Medulla oblongata (tissue), 1 donor: ENCODE data around the gene DIS3L2.
"Not testable (repeated sequence)": the region's sequence is repeated elsewhere in the genome, so short reads cannot be mapped to it uniquely, and the experiment has no call there.

Experiments used
- DNase-seq: peaks from one replicate; pipeline ENCODE4 v3.0.0-alpha.2; 2015; ENCODE audit errors: extremely low spot score

DIS3L2 gene

GRCh38 chr2:232348936-232349335 is 387.4 kb downstream of the DIS3L2 start:
- DNase-seq, result no peak

GRCh38 chr2:232349546-232349945 is 388.0 kb downstream of the DIS3L2 start:
- DNase-seq, result no peak

- no peak for DNase-seq
These were observed 388.6 kb downstream of the DIS3L2 start for GRCh38 chr2:232349946-232350635.

DNA sequence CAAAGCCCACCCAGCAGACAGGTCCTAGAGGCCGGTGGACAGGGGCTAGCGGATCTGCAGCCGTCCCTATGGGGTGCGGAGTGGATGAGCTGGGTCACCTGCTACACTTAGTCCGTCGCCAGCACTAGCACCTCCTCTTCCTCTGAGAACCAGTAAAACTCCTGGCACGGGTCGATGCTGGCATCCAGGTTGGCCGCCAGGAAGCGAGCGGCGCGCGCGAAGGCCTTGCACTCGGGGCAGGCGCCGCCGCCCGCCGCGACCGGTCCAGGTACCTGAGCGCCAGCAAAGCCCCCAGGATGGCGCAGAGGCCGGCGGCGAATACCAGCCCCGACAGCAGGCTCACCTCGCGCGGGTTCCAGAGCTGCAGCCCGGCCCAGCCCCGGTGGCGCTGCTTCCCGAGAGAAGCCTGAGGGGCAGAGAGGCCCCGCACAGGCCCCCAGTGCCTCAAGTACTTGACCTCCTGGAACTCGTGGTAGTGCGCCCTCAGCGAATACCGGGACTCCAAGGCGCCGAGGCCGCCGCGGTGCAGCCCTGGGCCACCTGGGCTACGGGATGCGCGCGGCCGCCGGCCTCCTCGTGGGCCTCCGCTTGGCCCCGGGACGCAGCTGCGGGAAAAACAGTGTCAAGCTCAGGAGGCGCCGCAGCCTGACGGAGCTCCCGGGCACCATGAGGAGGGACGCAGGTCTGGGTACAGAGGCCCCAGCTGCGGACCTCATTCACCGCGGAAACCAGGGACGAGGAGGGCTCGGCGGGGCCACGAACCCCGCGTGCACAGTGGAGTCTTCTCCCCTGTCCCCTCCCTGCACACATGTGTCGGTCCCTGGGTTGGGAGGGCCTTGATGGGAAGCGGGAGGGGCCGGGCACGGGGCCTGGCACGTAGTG is 389.5 kb downstream of the DIS3L2 start:
- no peak for DNase-seq

GRCh38 chr2:232351686-232352510 is 390.4 kb downstream of the DIS3L2 start:
- no peak for DNase-seq

GRCh38 chr2:232352511-232353091 is 391.1 kb downstream of the DIS3L2 start:
- no peak for DNase-seq

DNA sequence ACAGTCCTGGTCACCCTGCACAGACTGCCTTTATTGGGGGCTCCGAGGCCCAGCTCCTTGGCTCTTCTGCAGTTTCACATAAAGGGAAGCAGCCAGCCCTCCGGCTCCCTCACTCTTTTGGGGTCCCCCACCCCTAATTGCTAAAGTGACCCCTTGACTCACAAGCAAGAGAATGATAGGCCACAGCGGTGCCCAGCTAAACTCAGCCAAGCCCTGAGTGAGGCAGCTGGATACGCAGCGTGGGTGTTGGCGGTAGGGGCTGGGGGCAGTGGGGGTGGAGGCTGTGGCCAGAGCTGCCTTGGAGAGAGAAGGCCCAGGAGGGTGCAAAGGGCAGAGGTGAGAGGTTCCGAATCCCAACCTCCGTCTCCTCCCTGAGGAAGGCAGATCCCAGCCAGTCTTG is 391.6 kb downstream of the DIS3L2 start:
- no peak for DNase-seq

- DNase-seq, result no peak
These were observed 392.1 kb downstream of the DIS3L2 start for GRCh38 chr2:232353660-232354059.

DNA sequence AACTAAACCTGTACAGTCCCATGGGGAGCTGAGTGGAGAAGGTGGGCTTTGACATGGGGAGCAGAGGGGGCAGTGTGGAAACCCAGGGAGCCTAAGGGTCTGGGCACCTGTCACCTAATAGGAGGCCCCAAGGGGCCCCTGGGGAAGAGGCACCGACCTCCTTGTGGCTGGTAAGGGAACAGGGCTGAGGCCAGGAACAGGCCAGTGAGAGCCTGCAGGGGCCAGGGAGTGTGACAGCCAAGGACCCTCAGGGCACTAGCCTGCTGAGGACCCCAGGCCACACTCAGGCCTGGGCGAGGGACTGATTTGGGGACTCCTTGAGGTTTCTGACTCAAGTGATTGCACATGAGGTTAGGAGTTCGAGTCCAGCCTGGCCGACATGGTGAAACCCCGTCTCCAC is 392.6 kb downstream of the DIS3L2 start:
- DNase-seq, result no peak

DNA sequence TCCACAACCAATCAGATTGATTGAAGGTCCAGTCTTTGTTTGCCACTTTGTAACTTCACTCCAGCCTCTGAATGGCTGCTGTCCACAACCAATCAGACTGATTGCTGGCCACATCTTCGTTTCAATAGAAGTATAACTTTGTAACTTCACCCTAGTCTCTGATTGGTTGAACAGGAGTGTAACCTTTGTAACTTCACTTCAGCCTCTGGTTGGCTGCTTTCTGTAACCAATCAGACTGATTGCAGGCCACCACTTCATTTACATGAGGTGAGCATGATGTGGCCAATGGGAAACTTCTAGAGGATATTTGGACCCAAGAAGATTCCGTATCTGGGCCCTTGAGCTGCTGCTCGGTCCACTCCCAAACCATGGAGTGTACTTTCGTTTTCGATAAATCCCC is 400.1 kb downstream of the DIS3L2 start:
- no peak for DNase-seq

GRCh38 chr2:232362174-232362900 is 400.8 kb downstream of the DIS3L2 start:
- no peak for DNase-seq

DNA sequence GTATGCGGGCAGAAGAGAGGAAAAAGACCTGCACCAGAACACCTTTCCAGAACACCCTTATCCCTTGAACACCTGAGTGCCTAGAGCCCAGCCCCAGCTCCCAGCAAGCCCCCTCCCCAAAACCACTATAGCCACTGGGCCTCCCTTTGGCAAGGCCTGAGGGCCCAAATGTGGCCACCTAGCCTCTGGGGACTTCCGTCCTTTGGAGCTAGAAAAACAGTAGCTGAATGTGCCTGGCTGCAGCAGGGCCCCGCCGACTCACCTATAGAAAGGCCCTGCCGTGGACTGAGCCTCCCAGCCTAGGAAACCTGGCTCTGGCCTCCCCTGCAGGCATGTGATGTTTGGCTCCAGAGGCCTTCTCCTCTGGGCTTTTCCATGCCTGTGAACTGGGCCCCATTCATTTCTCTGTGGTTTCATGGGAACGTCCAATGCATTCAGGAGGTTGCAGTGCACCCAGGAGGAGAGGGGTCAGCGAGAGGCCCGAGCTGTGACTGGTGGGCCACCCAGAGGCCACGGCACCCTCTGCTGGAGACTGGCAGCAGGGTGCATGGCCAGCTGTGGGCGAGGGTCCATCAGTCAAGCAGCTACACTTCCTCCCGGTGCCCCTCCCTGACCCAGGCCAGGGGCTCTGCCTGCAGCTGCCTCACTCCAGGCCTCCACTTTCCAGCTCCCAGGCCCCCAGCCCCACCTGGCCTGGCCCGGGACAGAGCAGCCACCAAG is 401.7 kb downstream of the DIS3L2 start:
- not testable (repeated sequence) for DNase-seq

DNA sequence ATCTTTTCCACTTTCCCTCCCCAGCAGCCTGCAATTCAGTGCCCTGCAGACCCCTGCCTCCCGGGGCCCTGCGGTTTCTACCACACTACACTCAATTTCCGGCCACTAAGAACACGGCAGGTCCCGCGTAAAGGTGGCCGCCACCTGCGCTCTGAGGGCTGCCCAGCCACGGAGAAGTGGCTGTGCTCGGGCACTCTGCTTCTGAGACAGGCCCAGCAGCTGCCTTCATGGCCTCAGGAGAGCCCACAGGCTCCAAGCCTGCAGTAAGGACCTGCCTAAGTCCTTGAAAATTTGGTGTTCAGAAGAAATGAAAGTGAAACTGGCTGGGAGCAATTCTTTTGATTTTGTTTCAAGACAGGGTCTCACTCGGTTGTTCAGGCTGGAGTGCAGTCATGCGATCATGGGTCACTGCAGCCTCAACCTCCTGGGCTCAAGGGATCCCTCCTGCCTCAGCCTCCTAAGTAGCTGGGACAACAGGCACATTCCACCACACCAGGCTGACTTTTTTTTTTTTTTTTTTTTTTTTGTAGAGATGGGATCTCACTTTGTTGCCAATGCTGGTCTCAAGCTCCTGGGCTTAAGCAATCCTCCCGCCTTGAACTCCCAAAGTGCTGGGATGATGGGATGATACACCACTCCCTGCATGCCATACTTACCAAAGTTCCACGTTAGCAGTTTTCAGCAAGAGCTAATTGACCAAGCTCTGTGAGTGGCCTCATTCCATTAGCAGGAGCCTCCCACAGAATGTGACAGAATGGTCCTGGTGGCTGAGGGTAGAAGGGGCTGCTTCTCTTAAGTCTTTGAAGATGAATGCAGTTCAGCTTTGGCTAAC is 402.5 kb downstream of the DIS3L2 start:
- no peak for DNase-seq

DNA sequence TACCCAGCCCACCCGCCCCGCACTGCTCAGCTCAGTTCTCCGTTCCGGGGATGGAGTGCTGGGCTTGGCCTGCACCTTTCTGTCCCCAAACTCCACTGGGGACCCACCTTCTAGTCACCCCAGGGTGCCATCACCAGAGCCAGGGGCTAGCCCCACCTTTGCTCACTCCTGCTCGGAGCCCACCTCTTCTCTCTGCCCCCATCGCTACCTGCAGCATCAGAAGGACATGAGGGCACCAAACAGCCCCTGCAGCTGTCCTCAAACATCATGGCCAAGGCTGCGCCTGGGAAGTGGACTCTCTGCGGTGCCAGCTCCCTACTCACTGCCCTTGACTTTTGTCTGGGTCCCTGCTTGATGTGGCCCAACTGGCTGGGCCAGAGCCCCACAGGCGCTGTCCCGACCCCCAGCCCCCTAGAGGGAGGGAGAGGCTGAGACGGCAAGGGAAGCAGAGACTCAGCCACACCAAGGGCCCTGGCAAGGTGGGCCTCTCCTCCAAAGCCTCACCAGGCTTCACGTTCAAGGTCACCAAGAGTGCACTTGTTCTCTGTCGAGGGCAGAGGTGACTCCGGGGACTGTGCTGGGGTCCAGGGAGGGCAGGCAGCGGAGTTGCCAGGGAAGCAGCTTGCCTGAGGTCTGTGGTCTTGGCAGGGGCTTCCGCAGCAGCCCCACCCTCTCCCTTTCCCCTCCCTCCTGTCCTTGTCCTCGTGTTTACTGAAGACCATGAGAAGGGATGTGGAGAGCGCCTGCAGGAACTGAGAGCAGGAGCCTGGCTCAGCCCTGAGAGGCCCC is 403.5 kb downstream of the DIS3L2 start:
- DNase-seq, result not testable (repeated sequence)

DNA sequence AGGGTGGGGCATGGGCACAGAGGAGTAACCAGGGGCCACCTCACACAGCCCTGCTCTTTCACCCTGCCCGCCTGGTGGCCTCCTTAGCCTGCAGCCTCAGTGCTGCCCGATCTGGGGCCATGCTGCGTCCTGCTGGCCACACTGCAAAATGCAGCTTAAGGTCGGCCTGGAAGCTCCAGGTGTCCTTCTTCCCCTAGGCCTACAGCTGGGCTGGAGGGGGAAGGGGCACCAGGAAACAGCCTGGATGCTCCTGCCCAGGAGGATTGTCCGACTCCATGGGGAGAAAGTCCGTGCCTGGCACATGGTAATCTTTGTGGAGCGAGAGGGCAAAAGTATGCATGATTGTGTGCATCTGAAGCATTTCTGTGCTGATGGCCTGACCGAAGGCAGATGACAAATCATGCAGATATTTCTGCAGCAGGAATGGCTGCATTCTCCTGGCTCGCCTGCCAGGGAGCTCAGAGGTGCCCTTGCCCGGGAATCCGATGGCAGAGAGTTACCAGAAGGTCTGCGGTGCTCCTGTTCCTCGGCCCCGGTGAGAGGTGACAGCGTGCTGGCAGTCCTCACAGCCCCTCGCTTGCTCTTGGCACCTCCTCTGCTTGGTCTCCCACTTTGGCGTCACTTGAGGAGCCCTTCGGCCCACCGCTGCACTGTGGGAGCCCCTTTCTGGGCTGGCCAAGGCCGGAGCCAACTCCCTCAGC is 404.3 kb downstream of the DIS3L2 start:
- no peak for DNase-seq

- DNase-seq, result not testable (repeated sequence)
These were observed 404.9 kb downstream of the DIS3L2 start for GRCh38 chr2:232366461-232366860.

DNA sequence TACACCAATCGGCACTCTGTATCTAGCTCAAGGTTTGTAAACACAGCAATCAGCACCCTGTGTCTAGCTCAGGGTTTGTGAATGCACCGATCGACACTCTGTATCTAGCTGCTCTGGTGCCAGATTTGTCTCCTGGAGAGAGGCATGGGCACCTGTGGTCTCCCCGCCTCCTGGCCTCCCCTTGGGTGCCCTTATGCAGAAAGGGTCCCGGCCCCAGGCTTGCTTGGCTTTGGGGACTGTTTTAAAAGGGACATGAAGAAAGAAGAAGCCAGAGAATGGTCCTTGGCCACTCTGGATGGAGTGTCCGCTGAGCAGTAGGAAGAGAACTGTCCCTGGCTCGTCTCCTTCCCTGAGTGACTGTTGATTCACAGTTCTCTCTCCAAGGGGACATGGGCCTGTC is 405.5 kb downstream of the DIS3L2 start:
- no peak for DNase-seq

DNA sequence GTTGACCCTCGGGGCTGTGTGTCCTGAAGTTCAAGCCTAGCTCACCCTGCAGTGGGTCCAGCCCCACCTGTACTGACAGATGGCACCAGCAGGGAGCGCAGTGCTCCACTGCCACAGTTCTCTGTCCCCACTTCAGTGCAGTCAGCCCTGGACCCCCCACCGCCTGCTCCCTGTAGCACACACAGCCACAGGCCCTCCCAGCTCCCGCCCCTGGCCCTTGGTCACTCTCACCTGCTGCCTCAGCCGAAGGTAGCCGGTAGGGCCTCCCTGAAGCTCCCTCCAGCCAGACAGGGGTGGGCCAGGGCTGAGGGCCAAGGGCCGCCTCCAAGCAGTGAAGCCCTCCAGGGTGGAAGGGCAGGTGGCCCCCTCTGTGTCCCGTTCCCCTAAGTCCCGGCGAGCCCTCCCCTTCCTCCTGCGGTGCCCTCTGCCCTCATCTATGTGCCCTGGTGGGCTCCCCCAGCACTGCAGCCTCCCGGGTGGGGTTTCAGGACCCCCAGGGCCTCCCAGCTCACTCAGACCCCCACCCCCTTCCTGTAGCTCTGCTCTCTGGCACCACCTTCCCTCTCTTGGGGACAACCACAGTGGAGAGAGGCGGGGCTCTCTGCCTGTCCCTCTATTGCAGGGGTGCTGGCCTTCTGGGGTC is 406.2 kb downstream of the DIS3L2 start:
- no peak for DNase-seq
